Fibroblast of skin of left quadriceps (primary cell): ENCODE measurements around the gene ITGB3BP.
A peak's percentile ranks its signal among the peaks of the same experiment; 100 is the strongest.
"Not testable (repeated sequence)": the region's sequence is repeated elsewhere in the genome, so short reads cannot be mapped to it uniquely, and the experiment has no call there.

ENCODE experiments used
- DNase-seq, 2 experiments: peaks; one replicate each; pipeline ENCODE4 v3.0.0-alpha.2; 2013; ENCODE audit warnings: low read depth in 2 of 2

ITGB3BP gene, protein sequence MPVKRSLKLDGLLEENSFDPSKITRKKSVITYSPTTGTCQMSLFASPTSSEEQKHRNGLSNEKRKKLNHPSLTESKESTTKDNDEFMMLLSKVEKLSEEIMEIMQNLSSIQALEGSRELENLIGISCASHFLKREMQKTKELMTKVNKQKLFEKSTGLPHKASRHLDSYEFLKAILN

DNA sequence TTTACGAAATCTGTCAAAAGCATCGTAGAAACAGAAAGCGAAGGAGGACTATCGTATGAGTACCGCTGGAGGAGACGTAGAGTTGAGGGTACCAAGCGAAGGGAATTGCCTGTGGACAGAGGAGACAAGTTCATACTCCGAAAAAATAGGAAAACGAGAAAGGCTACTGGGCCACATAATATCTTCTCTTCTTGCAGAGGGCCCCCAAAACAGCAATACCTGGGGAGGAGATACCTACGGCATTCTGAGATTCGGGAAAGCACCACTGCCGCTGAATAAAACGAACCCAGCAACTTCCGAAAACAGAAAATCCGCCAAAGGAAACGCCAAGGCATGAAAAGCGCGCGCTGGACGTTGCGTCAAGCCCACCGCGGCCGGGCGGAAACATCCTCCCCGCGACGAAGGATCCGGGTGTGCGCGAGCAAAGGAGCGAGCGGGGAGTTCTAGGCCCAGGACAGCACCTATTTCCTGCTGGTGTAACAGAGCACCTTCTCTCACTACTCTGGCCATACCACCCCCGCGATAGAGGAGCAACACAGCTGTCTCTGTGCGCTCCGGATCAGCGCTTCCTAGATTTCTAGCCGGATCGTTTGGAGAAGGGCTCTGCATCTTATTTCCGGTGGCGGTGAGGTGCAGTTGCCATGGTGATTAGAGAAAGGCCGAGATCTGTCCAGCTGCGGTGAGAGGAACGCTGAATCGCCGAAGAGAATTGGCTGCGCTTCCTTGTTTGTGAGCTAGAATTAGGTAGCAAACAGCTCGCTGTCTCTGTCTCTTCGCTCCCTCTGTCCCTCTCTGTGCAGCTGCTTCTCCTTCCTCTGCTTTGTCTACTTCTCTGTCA, at the start of gene ITGB3BP, which contains the start of gene EFCAB7:
ITGB3BP (minus strand) TSS at position 335 of the 838 bp plus-strand sequence; CDS start at position 243, 92 bp downstream.
EFCAB7 (plus strand) TSS at position 635 of the 838 bp plus-strand sequence. CDS start 2,048 bp downstream, outside the sequence.
- DNase-seq, result peak; percentile 91

DNA sequence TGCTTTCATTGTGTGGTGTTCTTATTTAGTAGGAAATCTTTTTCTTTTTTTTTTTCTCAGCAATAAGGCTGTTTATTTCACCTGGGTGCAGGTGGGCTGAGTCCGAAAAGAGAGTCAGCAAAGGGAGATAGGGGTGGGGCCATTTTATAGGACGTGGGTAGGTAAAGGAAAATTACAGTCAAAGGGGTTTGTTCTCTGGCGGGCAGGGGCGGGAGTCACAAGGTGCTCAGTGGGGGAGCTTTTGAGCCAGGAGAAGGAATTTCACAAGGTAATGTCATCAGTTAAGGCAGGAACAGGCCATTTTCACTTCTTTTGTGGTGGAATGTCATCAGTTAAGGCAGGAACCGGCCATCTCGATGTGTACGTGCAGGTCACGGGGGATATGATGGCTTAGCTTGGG, 49.7 kb upstream of the ITGB3BP start:
- not testable (repeated sequence) for DNase-seq

DNA sequence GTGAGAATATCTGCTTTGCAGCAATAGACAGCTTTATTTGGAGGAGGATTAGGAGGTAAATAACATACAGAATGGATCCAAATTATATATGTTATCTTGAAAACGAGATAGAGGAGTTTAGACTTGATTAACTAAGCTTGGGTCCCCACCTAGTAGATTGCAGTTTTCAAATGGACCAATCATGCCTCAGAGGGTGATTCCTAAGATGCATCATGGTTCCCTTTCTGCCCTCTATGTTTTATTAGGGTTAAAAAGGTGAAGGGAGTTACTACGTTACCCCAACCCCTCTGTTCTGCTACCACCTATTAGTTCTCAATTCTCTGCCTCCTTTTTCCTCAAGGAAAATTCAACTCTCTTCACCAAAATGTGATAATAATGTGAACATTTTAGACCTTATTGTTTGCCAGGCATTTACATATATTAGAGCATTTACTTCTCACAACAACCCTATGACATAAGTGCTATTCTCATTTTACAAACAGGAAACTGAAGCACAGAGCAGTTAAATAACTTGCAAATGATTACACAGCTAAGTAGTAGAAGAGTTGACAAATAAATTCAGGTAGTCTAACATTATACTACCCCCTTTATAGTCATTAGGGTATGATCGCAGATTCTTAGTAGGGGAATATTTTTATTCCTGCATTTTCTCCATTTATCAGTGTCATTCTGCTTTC, 46.8 kb upstream of the ITGB3BP start:
- DNase-seq, result no peak

DNA sequence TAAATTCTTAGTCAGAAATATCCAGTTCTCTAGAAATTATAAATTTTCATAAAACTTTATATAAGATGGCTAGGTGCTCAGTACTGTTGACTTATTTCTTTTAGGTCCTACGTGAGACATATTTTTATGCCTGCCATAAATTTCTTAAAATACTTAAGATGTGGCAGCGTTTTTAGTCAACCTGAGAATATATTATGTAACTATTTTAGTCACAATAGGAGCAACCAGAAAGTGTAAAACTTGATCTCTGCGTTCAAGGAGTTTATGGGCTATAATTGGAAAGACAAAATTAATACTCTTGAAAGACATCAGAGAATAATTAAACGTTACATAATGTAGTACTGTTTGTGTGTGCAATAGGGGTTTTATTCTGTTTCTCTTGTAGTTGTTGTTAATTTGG, 46.0 kb upstream of the ITGB3BP start:
- DNase-seq, result no peak

DNA sequence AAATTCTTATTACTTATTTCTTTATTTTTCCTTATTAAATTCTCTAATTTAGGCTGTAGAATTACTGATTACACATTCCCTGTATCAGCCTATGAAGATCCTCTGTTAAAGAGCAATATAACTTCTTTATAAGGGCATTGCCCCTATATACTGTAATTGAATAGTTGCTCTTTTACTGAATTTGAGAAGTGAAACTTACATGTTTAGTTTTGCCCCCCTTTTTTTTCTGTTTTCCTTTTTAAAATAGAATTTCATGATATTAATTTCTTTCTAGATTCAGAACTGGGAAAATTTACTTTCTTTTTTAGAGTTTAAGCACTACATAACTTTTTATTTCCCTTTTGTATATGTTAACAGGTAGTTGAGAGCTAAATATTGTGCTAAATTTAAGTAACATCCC, 40.7 kb upstream of the ITGB3BP start:
- no peak for DNase-seq

DNA sequence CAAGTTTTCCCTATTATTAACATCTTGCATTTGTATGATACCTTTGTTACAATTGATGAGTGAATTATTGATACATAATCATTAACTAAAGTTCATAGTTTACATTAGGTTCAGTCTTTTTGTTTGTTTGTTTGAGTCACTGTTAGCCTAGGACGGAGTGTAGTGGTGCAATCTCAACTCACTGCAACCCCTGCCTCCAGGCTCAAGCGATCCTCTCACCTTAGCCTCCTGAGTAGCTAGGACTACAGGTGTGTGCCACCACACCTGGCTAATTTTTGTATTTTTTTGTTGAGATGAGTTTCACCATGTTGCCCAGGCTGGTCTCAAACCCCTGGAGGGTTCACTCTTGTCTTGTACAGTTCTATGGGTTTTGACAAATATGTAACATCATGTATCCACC, 36.3 kb upstream of the ITGB3BP start:
- no peak for DNase-seq

DNA sequence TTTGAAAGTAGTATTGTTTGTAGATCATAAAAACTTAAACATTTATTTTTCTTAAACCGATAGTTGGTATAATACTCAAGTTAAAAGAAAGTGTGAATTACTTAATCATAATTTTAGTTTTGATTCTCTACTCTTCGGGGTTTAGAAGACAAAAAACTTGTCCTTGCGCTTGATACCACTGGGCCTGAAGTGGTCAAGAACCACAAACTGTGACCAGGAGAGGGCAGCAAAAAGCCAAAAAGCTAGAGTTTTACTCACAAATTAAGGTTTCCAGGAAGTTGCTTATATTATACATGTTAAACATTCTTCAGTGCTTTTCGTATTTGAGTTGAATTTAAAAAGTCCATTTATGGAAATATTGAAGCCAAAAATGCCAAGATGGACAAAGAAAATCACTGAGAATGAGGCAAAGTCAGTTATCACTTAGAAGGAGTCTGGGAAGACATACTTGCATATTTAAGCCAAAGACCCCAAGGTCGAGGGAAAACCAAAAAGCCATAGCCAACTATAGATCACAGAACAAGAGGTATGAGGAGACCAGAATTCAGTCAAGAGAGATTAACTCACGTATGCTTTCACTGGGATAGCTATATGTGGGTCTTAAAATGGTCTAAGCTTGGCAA, 34.5 kb upstream of the ITGB3BP start:
- peak; percentile 13 to 19 for DNase-seq

DNA sequence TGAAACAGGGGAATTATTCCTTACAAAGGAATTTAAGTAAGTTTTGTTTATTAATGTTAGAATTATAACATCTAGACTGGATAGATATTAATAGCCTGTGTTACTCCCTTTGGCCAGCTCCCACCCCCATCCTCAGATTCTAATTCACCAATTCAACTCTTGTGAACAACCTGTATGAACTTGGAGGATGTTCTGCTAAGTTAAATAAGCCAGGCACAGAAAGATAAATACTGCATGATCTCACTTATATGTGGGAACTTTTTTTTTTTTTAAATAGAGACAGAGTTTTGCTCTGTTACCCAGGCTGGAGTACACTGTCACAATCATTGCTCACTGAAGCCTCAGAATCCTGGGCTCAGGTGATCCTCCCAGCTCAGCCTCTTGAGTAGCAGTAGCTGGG, 32.5 kb upstream of the ITGB3BP start:
- DNase-seq, result no peak

DNA sequence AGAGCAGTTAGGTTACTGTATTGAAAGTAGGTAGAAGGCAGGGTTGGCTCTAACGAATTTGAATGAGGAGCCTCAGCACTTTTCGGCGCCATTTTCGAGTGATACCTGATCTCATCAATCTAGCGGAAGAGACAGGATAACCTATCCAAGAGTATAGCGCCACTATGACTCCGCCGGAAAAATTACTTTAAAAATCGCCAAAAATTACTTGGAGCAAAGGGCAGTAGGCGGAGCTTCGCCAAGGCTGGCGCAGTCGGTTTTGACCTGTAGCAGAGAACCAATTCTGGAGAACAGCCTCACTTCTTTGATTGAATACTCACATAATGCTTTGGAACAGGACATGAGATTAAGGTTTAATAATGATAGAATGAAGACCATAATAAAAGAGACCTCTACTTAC, 25.9 kb upstream of the ITGB3BP start:
- no peak for DNase-seq

DNA sequence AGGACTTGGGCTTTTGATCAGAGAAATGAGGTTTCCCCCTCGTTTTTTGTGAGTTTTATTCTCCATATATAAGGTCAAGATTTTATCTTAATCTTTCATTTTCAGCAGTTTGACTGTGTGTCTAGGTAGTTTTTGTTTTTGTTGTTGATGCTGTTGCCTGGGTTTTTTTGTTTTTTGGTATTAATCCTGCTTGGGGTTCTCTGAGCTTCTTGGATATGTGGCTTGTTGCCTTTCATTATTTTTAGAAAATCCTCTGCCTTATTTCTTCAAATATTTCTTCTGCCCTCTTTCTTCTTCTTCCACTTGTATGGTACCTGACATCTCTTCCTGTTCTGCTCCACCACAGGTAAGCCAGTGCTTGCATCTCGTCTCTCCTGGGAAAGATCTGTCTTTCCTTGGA, 25.3 kb upstream of the ITGB3BP start:
- DNase-seq, result no peak

DNA sequence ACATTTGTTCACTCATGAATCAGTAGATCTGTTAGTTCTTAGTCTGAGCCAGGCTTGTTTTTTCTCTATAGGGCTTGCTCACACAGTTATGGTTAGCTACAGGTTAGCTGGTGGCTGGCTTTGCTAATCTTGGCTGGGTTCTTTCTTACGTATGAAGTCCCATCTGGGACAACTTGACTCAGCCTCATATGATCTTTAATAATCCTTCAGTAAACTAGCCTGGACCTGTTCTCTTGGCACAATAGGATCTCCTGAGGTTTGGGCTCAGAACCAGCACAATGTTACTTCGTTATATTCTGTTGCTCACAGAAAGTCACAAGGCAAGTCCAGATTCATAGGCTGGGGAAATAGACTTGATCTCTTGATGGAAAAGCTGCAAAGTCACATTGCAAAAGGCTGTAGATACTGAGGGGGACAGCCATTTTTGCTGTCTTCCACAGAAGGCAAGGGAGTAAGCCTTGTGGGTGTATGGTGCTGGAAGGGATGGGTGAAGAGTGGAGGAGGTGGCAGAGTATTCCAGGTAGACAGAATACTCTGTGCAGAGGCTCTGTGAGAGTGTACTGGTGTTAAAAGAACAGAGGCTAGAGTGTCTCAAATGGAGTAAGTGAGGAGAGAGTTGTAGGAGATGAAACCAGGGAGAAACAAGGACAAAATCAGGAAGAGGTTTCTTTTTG, 24.7 kb upstream of the ITGB3BP start:
- no peak for DNase-seq

DNA sequence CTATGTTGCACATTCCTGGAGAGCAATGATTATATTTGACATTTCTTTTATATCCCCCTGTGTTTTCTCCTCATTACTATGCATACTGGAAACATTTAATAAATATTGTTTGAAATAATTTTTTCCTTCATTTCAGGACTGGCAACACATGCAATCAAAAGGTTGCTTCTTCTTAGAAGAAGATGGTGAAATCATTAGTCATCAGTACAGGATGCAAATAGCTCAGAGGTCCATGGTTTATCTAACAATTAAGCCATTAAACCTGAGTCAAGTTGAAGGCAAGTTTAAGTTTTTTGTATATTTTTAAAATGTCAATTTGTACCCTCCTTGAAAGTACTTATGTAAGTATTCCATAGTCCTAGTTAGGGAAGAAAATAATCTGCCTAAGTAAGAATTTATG, 22.8 kb upstream of the ITGB3BP start:
- DNase-seq, result no peak

DNA sequence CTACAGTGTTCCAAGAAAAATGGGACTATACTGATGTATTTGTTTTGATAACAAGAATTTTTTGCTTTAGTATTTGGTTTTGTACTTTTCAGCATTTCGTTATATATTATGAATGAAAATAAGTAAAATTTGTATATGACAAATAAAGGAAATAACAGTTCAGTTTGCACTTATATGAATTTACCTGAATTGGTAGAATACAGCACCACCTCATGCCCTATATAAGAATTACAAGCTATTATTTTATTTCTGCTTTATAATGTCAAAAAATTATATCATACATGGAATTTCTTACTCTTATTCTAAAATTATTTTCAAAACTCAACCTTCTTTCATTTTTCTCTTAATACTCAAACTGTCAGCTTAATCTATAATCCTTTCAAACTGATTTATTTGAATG, 14.9 kb upstream of the ITGB3BP start:
- no peak for DNase-seq

DNA sequence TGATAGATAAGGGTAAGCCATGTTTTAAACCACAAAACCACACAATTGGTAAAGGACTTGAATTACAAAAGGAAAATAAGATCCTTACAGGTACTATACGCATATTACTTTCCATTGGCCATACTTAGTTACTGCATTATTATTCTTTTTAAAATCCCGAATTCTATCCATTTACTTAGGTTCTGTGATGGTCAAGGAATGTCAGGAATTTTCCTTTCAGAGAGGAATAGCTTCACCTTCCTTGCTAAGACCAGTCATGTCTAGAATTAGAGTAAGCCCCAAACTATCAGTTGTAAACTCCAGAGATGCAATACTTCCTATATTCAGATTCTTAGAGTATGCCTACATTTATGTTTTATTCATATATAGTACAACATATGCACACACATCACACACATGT, 14.0 kb upstream of the ITGB3BP start:
- no peak for DNase-seq

DNA sequence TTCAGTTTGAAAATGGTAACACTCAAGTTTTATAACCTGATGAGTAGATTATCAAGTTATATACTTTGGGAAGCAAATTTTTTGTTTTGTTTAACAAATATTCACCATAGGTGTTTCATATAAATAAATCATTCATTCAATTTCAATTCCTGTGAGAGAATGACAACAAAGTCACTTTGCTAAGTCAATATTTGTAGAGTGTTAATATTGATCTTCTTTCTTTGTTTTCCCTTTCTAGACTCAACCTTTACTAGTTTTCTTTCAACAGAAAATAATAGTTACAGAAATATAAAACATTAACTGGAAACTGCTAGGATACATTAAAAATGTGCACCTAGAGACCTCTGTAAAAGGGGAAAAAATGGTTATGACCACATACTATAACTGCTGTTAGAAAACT, 11.4 kb upstream of the ITGB3BP start:
- DNase-seq, result no peak

DNA sequence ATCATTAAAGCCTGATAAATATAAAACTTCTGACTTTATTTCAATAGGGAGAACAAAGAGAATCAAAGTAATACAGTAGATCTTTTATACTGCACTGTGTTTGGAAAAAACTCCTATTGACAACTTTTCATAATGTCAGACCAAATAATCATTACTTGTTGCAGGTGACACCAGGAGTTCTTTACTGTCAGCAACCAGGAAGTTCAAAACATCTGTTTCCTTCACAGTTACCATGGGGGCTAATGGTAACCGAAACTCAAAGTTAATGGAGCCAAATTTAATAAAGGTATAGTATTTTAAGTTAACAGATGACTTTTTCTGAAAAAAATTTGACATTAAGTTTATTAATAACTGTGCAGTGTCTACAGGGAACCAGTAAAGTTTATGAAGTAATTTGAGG, 10.9 kb upstream of the ITGB3BP start:
- DNase-seq, result no peak

DNA sequence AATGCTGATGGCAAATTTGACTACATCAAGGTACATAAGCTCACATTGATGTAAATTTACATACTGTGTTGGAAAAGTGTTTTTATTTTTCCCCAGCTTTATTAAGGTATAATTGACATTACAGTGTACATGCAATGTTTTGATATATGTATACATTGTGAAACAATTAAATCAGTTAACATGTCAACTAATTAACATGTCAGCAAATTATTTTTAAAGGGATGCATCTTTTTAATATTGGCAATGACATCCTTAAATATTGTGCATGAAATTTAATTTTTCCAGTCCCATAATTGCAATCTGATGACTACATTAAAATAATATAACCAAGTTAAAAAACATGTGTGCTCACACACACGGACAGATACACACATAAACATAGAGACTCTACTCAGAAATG, 9.7 kb upstream of the ITGB3BP start:
- no peak for DNase-seq

DNA sequence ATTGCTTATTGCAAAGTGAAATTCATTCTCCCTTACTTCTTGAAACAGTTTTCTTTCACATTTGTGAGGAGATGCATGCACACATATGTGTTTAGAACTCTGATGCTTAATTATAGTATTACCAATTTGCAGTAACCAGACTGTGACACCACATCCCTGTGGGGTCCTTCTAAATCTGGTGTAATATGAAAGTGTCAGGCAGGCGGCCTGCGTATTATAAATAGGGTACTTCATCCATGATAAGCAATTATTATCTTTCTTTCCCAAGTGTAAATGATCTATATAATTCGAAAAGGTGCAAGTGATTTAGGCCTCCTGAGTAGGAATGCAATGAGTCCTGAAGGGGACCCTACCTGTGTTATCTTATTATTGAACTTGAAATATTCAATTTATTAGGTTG, 1.2 kb upstream of the ITGB3BP start:
- DNase-seq, result no peak

DNA sequence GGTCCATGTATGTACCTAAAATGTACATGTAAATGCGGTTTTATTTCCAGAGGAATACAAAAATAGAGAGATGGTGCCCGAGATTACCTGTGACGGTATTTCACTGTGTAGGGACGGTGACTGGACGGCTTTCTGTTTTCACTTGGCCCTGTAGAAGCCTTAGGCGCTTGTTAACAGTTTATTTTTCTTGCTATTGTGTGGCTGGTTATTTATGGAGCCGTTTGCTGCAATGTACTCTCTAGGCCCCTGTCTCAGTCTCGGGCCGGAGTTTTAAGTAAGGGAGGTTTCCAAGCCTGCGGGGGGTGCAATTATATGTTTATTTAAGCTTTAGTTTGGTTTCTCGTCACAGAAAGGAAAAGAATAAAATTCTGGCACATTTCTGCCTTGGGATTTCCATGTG, 713 bp upstream of the ITGB3BP start:
- DNase-seq, result no peak

DNA sequence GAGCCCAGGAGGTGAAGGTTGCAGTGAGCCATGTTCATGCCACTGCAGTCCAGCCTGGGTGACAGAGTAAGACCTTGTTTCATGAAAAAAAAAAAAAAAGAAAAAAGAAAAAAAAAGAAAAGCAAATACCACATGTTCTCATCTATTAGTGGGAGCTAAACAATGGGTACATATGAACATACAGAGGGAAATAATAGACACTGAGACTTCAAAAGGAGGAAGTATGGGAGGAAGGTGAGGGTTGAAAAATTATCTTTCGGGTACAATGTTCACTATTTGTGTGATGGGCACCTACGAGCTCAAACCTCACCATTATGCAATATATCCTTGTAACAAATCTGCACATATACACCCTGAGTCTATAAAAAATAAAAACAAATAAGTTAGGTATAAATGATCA, 6.4 kb downstream of the ITGB3BP start:
- DNase-seq, result no peak

DNA sequence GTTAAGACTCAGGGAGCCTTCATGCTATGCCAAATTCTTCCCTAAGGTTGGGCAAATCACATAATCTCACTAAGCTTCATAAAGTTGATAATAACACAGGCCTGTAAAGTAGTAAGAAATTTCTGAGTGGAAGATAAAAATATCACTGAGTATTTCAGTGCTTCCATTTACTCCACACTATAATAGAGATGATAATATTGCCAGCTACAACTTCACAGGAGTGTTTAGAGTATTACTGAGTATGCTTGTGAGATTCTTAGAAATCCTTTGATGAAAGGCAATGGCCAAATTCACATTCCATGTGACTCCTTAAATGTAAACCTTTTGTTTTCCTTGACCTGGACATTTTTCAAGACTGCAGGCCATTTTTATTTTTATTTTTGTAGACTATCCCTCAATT, 10.4 kb downstream of the ITGB3BP start:
- no peak for DNase-seq

DNA sequence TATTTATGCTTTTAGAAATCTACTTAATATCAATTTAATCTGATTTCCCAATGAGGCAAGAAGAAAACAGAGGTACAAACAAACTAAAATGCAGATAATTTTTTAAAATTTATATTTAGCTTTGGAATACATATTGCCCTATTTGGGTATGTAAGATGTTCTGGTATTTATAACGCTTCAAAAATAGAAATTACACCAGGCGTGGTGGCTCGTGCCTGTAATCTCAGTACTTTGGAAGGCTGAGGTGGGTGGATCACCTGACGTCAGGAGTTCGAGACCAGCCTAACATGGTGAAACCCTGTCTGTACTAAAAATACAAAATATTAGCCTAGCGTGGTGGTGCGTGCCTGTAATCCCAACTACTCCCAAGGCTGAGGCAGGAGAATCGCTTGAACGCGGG, 13.3 kb downstream of the ITGB3BP start:
- DNase-seq, result no peak
